AG09319 (cell line): ENCODE measurements around the gene PDE4D.

Experiments used
- DNase-seq: peaks from one replicate; pipeline ENCODE4 v3.0.0-alpha.2; 2010; ENCODE audit warnings: low read depth; ENCODE audit errors: extremely low read depth
- TF ChIP-seq, protein P1 (sequence below): IDR thresholded peaks from 2 replicates; pipeline ENCODE4 v1.5.1; 2011; ENCODE audit warnings: low read depth, mild to moderate bottlenecking, inconsistent platforms, low read length, moderate library complexity

Gene PDE4D

DNA sequence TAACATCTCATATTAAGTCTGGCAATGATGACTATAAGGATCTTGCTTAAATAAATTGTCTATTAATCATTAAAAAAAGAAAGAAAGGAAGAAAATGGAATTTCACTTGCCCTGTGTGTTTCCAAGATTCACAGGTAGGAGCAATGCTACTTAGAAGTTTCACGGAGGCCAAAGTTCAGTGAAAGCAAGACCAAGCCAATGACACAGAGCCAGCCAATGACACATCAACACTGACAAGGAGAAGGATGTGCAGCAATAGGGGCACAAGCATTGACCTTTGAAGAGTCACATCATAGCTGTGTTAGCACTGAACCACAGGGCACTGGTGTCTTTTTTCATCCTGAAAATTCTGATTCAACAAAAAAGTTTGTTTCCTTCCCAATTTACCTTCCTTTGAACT, 364.3 kb downstream of the PDE4D start:
- DNase-seq, result no peak
- TF ChIP-seq, protein P1, sequence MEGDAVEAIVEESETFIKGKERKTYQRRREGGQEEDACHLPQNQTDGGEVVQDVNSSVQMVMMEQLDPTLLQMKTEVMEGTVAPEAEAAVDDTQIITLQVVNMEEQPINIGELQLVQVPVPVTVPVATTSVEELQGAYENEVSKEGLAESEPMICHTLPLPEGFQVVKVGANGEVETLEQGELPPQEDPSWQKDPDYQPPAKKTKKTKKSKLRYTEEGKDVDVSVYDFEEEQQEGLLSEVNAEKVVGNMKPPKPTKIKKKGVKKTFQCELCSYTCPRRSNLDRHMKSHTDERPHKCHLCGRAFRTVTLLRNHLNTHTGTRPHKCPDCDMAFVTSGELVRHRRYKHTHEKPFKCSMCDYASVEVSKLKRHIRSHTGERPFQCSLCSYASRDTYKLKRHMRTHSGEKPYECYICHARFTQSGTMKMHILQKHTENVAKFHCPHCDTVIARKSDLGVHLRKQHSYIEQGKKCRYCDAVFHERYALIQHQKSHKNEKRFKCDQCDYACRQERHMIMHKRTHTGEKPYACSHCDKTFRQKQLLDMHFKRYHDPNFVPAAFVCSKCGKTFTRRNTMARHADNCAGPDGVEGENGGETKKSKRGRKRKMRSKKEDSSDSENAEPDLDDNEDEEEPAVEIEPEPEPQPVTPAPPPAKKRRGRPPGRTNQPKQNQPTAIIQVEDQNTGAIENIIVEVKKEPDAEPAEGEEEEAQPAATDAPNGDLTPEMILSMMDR, result no peak

GRCh38 chr5:59528202-59528862, 365.2 kb downstream of the PDE4D start:
- no peak for DNase-seq
- TF ChIP-seq, protein P1, result no peak

- no peak for DNase-seq
- TF ChIP-seq, protein P1, result no peak
These were observed 367.6 kb downstream of the PDE4D start for GRCh38 chr5:59525957-59526356.

GRCh38 chr5:59525311-59525710, 368.2 kb downstream of the PDE4D start:
- TF ChIP-seq, protein P1, result no peak
- no peak for DNase-seq

GRCh38 chr5:59522201-59522831, 371.2 kb downstream of the PDE4D start:
- TF ChIP-seq, protein P1, result no peak
- no peak for DNase-seq

DNA sequence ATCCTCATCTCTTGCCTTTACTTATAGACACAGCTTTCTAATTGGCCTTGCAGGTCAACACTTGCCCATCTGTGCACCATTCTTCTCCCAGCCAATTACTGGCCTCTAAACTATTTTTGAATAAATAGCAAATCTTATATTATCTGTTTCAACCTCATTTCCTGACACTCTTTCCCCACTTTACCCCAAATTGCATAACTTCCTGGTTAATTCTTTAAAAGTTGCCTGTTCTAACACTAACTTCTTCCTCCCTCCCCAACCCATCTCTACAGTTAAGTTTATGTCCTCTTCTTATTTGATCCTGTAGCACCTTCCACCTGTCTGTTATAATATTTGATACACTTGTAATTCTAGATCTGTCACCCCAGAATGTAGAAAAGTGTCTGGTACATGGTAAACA, 372.1 kb downstream of the PDE4D start:
- TF ChIP-seq, protein P1, result no peak
- no peak for DNase-seq

DNA sequence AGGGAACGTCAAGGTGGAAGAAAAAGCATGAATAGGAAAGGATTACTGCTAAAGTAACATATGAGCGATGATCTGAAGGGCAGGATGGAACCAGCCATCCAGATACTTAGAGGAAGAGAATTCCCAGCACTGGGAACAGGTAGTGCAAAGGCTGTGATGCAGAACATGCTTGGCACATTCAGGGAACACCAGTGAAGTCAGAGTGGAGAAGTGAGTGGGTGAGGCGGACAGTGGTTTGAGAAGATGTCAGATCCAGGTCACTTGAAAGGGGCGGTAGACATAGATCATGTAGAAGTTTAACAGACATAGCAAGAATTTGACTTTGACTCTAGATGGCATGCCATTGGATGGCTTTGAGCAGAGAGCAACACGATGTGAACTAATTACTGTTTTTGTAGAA, 374.2 kb downstream of the PDE4D start:
- no peak for DNase-seq
- TF ChIP-seq, protein P1, result no peak
